Neural crest cell (in vitro differentiated cells): ENCODE data around the gene PTGR2. TPM values are rescaled to one million over a fixed set of nuclear protein-coding genes. Genes with fewer than 3 reads are reported as not detected.
A peak's percentile ranks its signal among the peaks of the same experiment; 100 is the strongest.

ENCODE experiments used
- DNase-seq: peaks from one replicate; pipeline ENCODE4 v3.0.0; 2021; ENCODE audit warnings: low read depth, mixed read lengths, low spot score
- H3K27ac Mint-ChIP-seq: one replicate; pipeline ENCODE4 v1.8.0; 2021; ENCODE audit warnings: mild to moderate bottlenecking, mixed read lengths; ENCODE audit not compliant: unreplicated experiment
- H3K27me3 Mint-ChIP-seq: 2 replicates; pipeline ENCODE4 v1.8.0; 2021; ENCODE audit warnings: low read depth, mild to moderate bottlenecking, mixed read lengths
- H3K36me3 Mint-ChIP-seq: 2 replicates; pipeline ENCODE4 v1.8.0; 2021; ENCODE audit warnings: low read depth, mild to moderate bottlenecking, mixed read lengths
- H3K4me1 Mint-ChIP-seq: 2 replicates; pipeline ENCODE4 v1.8.0; 2021; ENCODE audit warnings: mixed read lengths
- H3K4me3 Mint-ChIP-seq: one replicate; pipeline ENCODE4 v1.8.0; 2021; ENCODE audit warnings: mild to moderate bottlenecking, mixed read lengths
- H3K9me3 Mint-ChIP-seq: 2 replicates; pipeline ENCODE4 v1.8.0; 2021; ENCODE audit warnings: mixed read lengths
- total RNA-seq: library from RNA; stranded (reverse); gene quantifications from 2 replicates; pipeline ENCODE4 v1.2.1, GENCODE V29; 2021
- TF ChIP-seq, protein P1 (sequence below): fragments of 200-600 bp; sonication (generic); conservative IDR thresholded peaks from 2 replicates; pipeline ENCODE4 v1.5.0; 2021; ENCODE audit warnings: antibody characterized with exemption, mild to moderate bottlenecking

Gene PTGR2
- total RNA-seq, 1 donor from 2014 or later = 6.0 TPM

GRCh38 chr14:73810478-73811163 is 41.0 kb upstream of the PTGR2 start:
- TF ChIP-seq, protein P1, sequence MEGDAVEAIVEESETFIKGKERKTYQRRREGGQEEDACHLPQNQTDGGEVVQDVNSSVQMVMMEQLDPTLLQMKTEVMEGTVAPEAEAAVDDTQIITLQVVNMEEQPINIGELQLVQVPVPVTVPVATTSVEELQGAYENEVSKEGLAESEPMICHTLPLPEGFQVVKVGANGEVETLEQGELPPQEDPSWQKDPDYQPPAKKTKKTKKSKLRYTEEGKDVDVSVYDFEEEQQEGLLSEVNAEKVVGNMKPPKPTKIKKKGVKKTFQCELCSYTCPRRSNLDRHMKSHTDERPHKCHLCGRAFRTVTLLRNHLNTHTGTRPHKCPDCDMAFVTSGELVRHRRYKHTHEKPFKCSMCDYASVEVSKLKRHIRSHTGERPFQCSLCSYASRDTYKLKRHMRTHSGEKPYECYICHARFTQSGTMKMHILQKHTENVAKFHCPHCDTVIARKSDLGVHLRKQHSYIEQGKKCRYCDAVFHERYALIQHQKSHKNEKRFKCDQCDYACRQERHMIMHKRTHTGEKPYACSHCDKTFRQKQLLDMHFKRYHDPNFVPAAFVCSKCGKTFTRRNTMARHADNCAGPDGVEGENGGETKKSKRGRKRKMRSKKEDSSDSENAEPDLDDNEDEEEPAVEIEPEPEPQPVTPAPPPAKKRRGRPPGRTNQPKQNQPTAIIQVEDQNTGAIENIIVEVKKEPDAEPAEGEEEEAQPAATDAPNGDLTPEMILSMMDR = no peak
- H3K27me3 Mint-ChIP-seq = no peaks in the 10 kb centered on the region
- H3K36me3 Mint-ChIP-seq = no peaks in the 10 kb centered on the region
- H3K27ac Mint-ChIP-seq = peak overlapping the region; percentile 70
- H3K4me1 Mint-ChIP-seq = peaks cover 3% of the 10 kb centered on the region
- no peak overlapping the region for H3K4me3 Mint-ChIP-seq
- no peak for DNase-seq
- H3K9me3 Mint-ChIP-seq = no peaks in the 10 kb centered on the region

DNA sequence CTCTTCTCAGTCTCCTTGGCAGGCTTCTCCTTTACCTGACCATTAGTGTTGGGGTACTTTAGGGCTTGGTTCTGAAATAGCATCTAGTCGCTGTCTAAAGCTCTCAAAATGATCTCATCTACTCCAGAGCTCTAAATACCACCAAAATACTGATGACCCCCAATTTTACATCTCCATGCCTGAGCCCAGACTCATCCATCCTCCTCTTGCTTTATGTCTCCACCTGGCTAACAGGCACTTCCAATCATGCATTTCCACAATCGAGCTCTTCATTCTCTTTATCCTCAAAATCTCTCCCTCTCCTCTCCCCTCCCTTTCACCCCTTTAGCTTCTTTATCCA is 40.5 kb upstream of the PTGR2 start:
- H3K4me1 Mint-ChIP-seq = peaks cover 8% of the 10 kb centered on the region
- H3K4me3 Mint-ChIP-seq = no peak overlapping the region
- no peaks in the 10 kb centered on the region for H3K27me3 Mint-ChIP-seq
- H3K36me3 Mint-ChIP-seq = no peaks in the 10 kb centered on the region
- H3K9me3 Mint-ChIP-seq = no peaks in the 10 kb centered on the region
- TF ChIP-seq, protein P1 = no peak
- no peak overlapping the region for H3K27ac Mint-ChIP-seq
- no peak for DNase-seq

- H3K27me3 Mint-ChIP-seq = no peaks in the 10 kb centered on the region
- no peak overlapping the region for H3K4me3 Mint-ChIP-seq
- TF ChIP-seq, protein P1 = no peak
- DNase-seq = no peak
- no peaks in the 10 kb centered on the region for H3K36me3 Mint-ChIP-seq
- no peaks in the 10 kb centered on the region for H3K9me3 Mint-ChIP-seq
- peaks cover 18% of the 10 kb centered on the region for H3K4me1 Mint-ChIP-seq
- no peak overlapping the region for H3K27ac Mint-ChIP-seq
These were observed 37.5 kb upstream of the PTGR2 start for GRCh38 chr14:73814153-73814552.

GRCh38 chr14:73815849-73816248 is 35.8 kb upstream of the PTGR2 start:
- TF ChIP-seq, protein P1 = no peak
- Mint-ChIP-seq H3K9me3 (no peaks in the 10 kb centered on the region), H3K36me3 (no peaks in the 10 kb centered on the region), H3K27ac (no peak overlapping the region), H3K4me3 (no peak overlapping the region), H3K4me1 (peaks cover 18% of the 10 kb centered on the region), H3K27me3 (no peaks in the 10 kb centered on the region)
- no peak for DNase-seq

DNA sequence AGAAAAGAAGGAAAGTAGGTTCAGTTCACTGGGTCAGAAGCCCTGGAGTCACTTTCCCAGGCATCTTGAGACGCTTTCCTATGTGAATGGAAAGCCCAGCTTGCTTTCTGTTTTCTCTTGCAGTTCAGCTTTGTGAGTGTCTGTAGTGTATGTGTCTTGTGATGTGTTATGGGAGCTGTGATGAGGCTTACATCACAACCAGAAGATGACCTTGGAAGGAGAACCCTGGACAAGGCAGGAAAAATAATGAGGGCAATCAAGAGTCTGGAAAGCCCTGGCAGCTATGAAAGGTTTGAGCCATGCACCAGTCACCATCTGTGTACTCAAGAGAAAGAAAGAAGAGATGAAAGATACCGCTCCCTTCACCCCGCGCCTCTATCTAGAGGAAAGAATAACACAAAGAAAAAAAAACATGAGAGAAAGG is 35.2 kb upstream of the PTGR2 start:
- Mint-ChIP-seq H3K27me3 (no peaks in the 10 kb centered on the region), H3K36me3 (no peaks in the 10 kb centered on the region), H3K4me3 (no peak overlapping the region), H3K4me1 (peaks cover 18% of the 10 kb centered on the region), H3K27ac (no peak overlapping the region), H3K9me3 (no peaks in the 10 kb centered on the region)
- TF ChIP-seq, protein P1 = no peak
- DNase-seq = no peak
